H1 (cell line): ENCODE measurements around the gene HOXC5. TPM values are rescaled to one million over a fixed set of nuclear protein-coding genes. Genes with fewer than 3 reads are reported as not detected.

Experiments used
- CTCF ChIA-PET: fragments of 300-600 bp; sonication (Branson Sonifier 250); formaldehyde crosslinking; loops from one replicate; lab custom pipeline; 2021; ENCODE audit not compliant: partially characterized antibody; lab: Charles Lee
- POLR2A ChIA-PET: fragments of 300-600 bp; sonication (Branson Sonifier 250); formaldehyde crosslinking; loops from one replicate; lab custom pipeline; 2021; ENCODE audit warnings: inconsistent platforms; ENCODE audit not compliant: partially characterized antibody; lab: Charles Lee
- DNase-seq, 2 experiments: peaks; one replicate each; pipeline versions ENCODE4 v3.0.0 to v3.0.0-alpha.2; 2010 to 2022; ENCODE audit warnings: low spot score in 2 of 2, low read depth in 1 of 2, mixed read lengths in 1 of 2
- FAIRE-seq: peaks from 2 replicates; lab custom pipeline; 2011; peaks lifted over from hg19 to GRCh38; lab: Jason Lieb, UNC
- H2AFZ ChIP-seq: 2 replicates; pipeline ENCODE4 v1.8.1; 2012; ENCODE audit warnings: low read length, inconsistent platforms
- H2AK5ac ChIP-seq: 2 replicates; pipeline ENCODE4 v1.6.1; 2013; ENCODE audit warnings: low read depth, low read length
- H2BK120ac ChIP-seq: replicated peaks from 2 replicates; pipeline ENCODE3; 2013; ENCODE audit warnings: low read depth, low read length, inconsistent platforms
- H2BK12ac ChIP-seq: 2 replicates; pipeline ENCODE4 v1.6.1; 2013; ENCODE audit warnings: low read depth, low read length
- H2BK15ac ChIP-seq: 2 replicates; pipeline ENCODE4 v1.6.1; 2013; ENCODE audit warnings: low read length
- H2BK20ac ChIP-seq: 2 replicates; pipeline ENCODE4 v1.6.1; 2013; ENCODE audit warnings: low read length
- H2BK5ac ChIP-seq: 2 replicates; pipeline ENCODE4 v1.6.1; 2013; ENCODE audit warnings: low read depth, low read length
- H3K14ac ChIP-seq: 2 replicates; pipeline ENCODE4 v1.6.1; 2013; ENCODE audit warnings: inconsistent platforms; ENCODE audit not compliant: insufficient read length
- H3K18ac ChIP-seq: 2 replicates; pipeline ENCODE4 v1.6.1; 2013; ENCODE audit warnings: low read length; ENCODE audit errors: extremely low read depth
- H3K23ac ChIP-seq: 2 replicates; pipeline ENCODE4 v1.6.1; 2013; ENCODE audit warnings: inconsistent platforms; ENCODE audit not compliant: insufficient read length
- H3K23me2 ChIP-seq: 2 replicates; pipeline ENCODE4 v1.6.1; 2013; ENCODE audit warnings: low read depth, low read length
- H3K27ac ChIP-seq: 2 replicates; pipeline ENCODE4 v1.6.1; 2011; ENCODE audit warnings: low read depth, low read length, inconsistent platforms
- H3K27me3 ChIP-seq, 4 experiments: replicated peaks in 1 of 4; 1 replicate in 1 of 4; 2 replicates in 3 of 4; pipeline versions ENCODE4 v1.6.1 to v1.8.1; 2011 to 2013; ENCODE audit warnings: low read length in 3 of 4, mild to moderate bottlenecking in 3 of 4, inconsistent platforms in 2 of 4, mixed read lengths in 2 of 4, moderate library complexity in 1 of 4; ENCODE audit not compliant: control insufficient read depth in 3 of 4, insufficient read depth in 3 of 4; ENCODE audit errors: extremely low read depth in 1 of 4
- H3K36me3 ChIP-seq, 4 experiments: 2 replicates each; pipeline versions ENCODE4 v1.6.1 to v1.8.1; 2011 to 2013; ENCODE audit warnings: mild to moderate bottlenecking in 4 of 4, low read length in 3 of 4, moderate library complexity in 2 of 4, control low read depth in 1 of 4, inconsistent platforms in 1 of 4; ENCODE audit not compliant: insufficient read depth in 4 of 4, control insufficient read depth in 2 of 4
- H3K4ac ChIP-seq: replicated peaks from 2 replicates; pipeline ENCODE3; 2013; ENCODE audit warnings: low read length, low read depth, mixed read lengths, inconsistent platforms; ENCODE audit not compliant: insufficient read length
- H3K4me1 ChIP-seq, 4 experiments: replicated peaks in 1 of 4; 1 replicate in 1 of 4; 2 replicates in 3 of 4; pipeline versions ENCODE4 v1.6.1 to v1.8.1; 2011 to 2013; ENCODE audit warnings: low read length in 3 of 4, inconsistent platforms in 2 of 4, mixed read lengths in 1 of 4; ENCODE audit not compliant: insufficient read depth in 4 of 4, control insufficient read depth in 3 of 4
- H3K4me2 ChIP-seq, 2 experiments: 2 replicates each; pipeline versions ENCODE4 v1.6.1 to v1.8.1; 2011 to 2013; ENCODE audit warnings: low read depth in 2 of 2, low read length in 2 of 2, control low read depth in 1 of 2, inconsistent platforms in 1 of 2, mild to moderate bottlenecking in 1 of 2; ENCODE audit not compliant: insufficient read depth in 1 of 2
- H3K4me3 ChIP-seq, 4 experiments: fragments of 200-600, 300-600 bp in 1 of 4; sonication (generic), shearing (Covaris generic), sonication (Bioruptor Twin) in 1 of 4; 2 replicates each; pipeline versions ENCODE4 v1.5.1 to v1.8.1; 2011 to 2016; ENCODE audit warnings: low read length in 4 of 4, low read depth in 3 of 4, control low read depth in 2 of 4, inconsistent platforms in 2 of 4, mild to moderate bottlenecking in 2 of 4, mixed read lengths in 1 of 4, moderate library complexity in 1 of 4; ENCODE audit not compliant: insufficient read depth in 2 of 4; ENCODE audit errors: extremely low read depth in 1 of 4
- H3K56ac ChIP-seq: replicated peaks from 2 replicates; pipeline ENCODE3; 2013; ENCODE audit warnings: low read depth, mild to moderate bottlenecking, mixed read lengths, low read length, inconsistent platforms; ENCODE audit not compliant: insufficient read length
- H3K79me1 ChIP-seq: 2 replicates; pipeline ENCODE4 v1.6.1; 2013; ENCODE audit warnings: low read depth, low read length, control low read depth
- H3K79me2 ChIP-seq, 2 experiments: 2 replicates each; pipeline versions ENCODE4 v1.6.1 to v1.8.1; 2012 to 2013; ENCODE audit warnings: low read length in 2 of 2, mild to moderate bottlenecking in 2 of 2, inconsistent platforms in 1 of 2; ENCODE audit not compliant: insufficient read depth in 2 of 2, control insufficient read depth in 1 of 2
- H3K9ac ChIP-seq, 4 experiments: replicated peaks in 1 of 4; 1 replicate in 1 of 4; 2 replicates in 3 of 4; pipeline versions ENCODE4 v1.6.1 to v1.8.1; 2011 to 2013; ENCODE audit warnings: low read depth in 3 of 4, low read length in 3 of 4, control low read depth in 2 of 4, mild to moderate bottlenecking in 2 of 4, moderate library complexity in 2 of 4, inconsistent platforms in 1 of 4; ENCODE audit errors: extremely low read depth in 1 of 4
- H3K9me3 ChIP-seq, 2 experiments: 2 replicates each; pipeline versions ENCODE4 v1.6.1 to v1.8.1; 2012 to 2013; ENCODE audit warnings: mild to moderate bottlenecking in 2 of 2, moderate library complexity in 2 of 2, control low read depth in 1 of 2, inconsistent platforms in 1 of 2, low read depth in 1 of 2, low read length in 1 of 2, mixed read lengths in 1 of 2; ENCODE audit not compliant: insufficient read depth in 2 of 2
- H4K20me1 ChIP-seq, 2 experiments: replicated peaks in 1 of 2; 2 replicates each; pipeline versions ENCODE3 to v1.8.1; 2011 to 2013; ENCODE audit warnings: inconsistent platforms in 2 of 2, low read length in 2 of 2, mild to moderate bottlenecking in 1 of 2; ENCODE audit not compliant: insufficient read depth in 2 of 2, control insufficient read depth in 1 of 2
- H4K5ac ChIP-seq: 2 replicates; pipeline ENCODE4 v1.6.1; 2013; ENCODE audit warnings: low read length, low read depth, mixed read lengths, inconsistent platforms; ENCODE audit not compliant: insufficient read length
- H4K8ac ChIP-seq: 2 replicates; pipeline ENCODE4 v1.8.0; 2013; ENCODE audit warnings: mild to moderate bottlenecking, moderate library complexity, low read length, inconsistent platforms; ENCODE audit not compliant: insufficient read depth; ENCODE audit errors: extremely low read depth
- H4K91ac ChIP-seq: replicated peaks from 2 replicates; pipeline ENCODE3; 2013; ENCODE audit warnings: low read length, mixed read lengths, inconsistent platforms; ENCODE audit not compliant: insufficient read length
- SP1 ChIP-seq: IDR thresholded peaks from 2 replicates; pipeline ENCODE4 v1.6.1; 2011; ENCODE audit warnings: low read depth, low read length
- TAF1 ChIP-seq: IDR thresholded peaks from 2 replicates; pipeline ENCODE4 v1.6.1; 2011; ENCODE audit warnings: mild to moderate bottlenecking, low read depth, low read length
- YY1 ChIP-seq: IDR thresholded peaks from 2 replicates; pipeline ENCODE4 v1.6.1; 2011; ENCODE audit warnings: low read depth, mild to moderate bottlenecking, low read length
- WGBS, 2 experiments: shearing (Covaris generic) in 1 of 2; methylation state at CpG; one replicate each; pipeline versions ENCODE4 v1.1.6 to v1.1.7; 2013 to 2015; ENCODE audit warnings: low lambda C conversion rate in 2 of 2, mixed read lengths in 2 of 2, inconsistent platforms in 1 of 2, low coverage in 1 of 2, missing lambda C conversion rate in 1 of 2; ENCODE audit not compliant: insufficient replicate concordance in 2 of 2, insufficient coverage in 1 of 2, insufficient read length in 1 of 2; ENCODE audit errors: extremely low coverage in 1 of 2, missing lambda C conversion rate in 1 of 2; 5-methylcytosine and 5-hydroxymethylcytosine counted together
- microRNA counts: library from miRNA; unstranded; fragments of <30 nt; microRNA quantifications from one replicate; lab custom pipeline; 2015
- microRNA-seq, 2 experiments: library from miRNA; unstranded; fragments of <30 nt; microRNA quantifications; one replicate each; pipeline versions ENCODE4 to v1.2.0, GENCODE V29; 2016 to 2020; ENCODE audit warnings: borderline microRNAs expressed in 2 of 2, borderline number of aligned reads in 2 of 2, borderline replicate concordance in 1 of 2
- polyA plus RNA-seq, 7 experiments: library from polyadenylated mRNA; depleted of rRNA in 3 of 7; stranded (reverse) in 5 of 7; unstranded in 2 of 7; fragments of >200 nt in 5 of 7; fragments of 200-250 nt in 2 of 7; gene quantifications; 1 replicate in 5 of 7; 2 replicates in 1 of 7; 4 replicates in 1 of 7; pipeline versions ENCODE4 v1.2.1 to v1.2.3, GENCODE V29; 2011 to 2013; ENCODE audit warnings: missing spikeins in 2 of 7, mixed read lengths in 2 of 7
- small RNA-seq: library from polyadenylated mRNA; stranded (forward); fragments of <200 nt; extraction: miRNeasy Mini kit (QIAGEN cat#:217004); gene quantifications from one replicate; pipeline ENCODE3, GENCODE V24; 2013; ENCODE audit not compliant: insufficient read depth
- total RNA-seq: library from RNA; stranded (reverse); fragmentation: NEBNext Ultra II Directional; extraction: Animal tissue kit (Norgen Biotek cat#: 25700); gene quantifications from 2 replicates; pipeline ENCODE4 v1.2.1, GENCODE V29; 2021

Gene HOXC5
- total and polyA plus RNA-seq, 2 of the 8 experiments (the other 6 are each of a cell fraction or from before 2014, with no cell fraction given) = not detected

GRCh38 chr12:54082397-54082892 is 49.6 kb downstream of the HOXC5 start:
- TF ChIP-seq YY1 (no peak), TAF1 (no peak), SP1 (no peak)
- H3K9me3 ChIP-seq = no peaks in the 10 kb centered on the region
- H3K27me3 ChIP-seq = peaks cover 71 to 95% (median 88%) of the 10 kb centered on the region in 4 experiments
- no peak for FAIRE-seq
- peak overlapping the region in 1 of 2 experiments; percentile 54; a peak in 2 of 4 replicates for H3K4me2 ChIP-seq
- 3% methylated on average over 15 of the region's 36 CpGs; no CpG with 5 or more reads in 1 of the 2 experiments for WGBS, 2 experiments
- H3K4ac ChIP-seq = no peak overlapping the region
- no peak overlapping the region for H4K91ac ChIP-seq
- ChIA-PET CTCF (interaction anchor here (1.2 kb wide), 1 partner anchor 50 kb away, joined by 4 read pairs; no protein-coding TSS in a partner anchor), POLR2A (no interaction called here)
- peaks cover 0 to 3% (median 1%) of the 10 kb centered on the region in 4 experiments; a peak in 2 of 7 replicates for H3K4me1 ChIP-seq
- no peak overlapping the region for H2AFZ ChIP-seq
- H3K4me3 ChIP-seq = peak overlapping the region in 1 of 4 experiments; percentile 26; a peak in 1 of 8 replicates
- H3K9ac ChIP-seq = no peak overlapping the region
- no peak overlapping the region for H2BK5ac ChIP-seq
- H2BK120ac ChIP-seq = no peak overlapping the region
- no peaks in the 10 kb centered on the region for H4K20me1 ChIP-seq
- H3K36me3 ChIP-seq = no peaks in the 10 kb centered on the region
- no peak overlapping the region for H3K23ac ChIP-seq
- no peak overlapping the region for H4K5ac ChIP-seq
- no peak overlapping the region for H3K14ac ChIP-seq
- DNase-seq = no peak
- H3K18ac ChIP-seq = no peak overlapping the region
- no peaks in the 10 kb centered on the region for H3K79me1 ChIP-seq
- no peak overlapping the region for H2BK20ac ChIP-seq
- no peaks in the 10 kb centered on the region for H3K23me2 ChIP-seq
- H2BK15ac ChIP-seq = no peak overlapping the region
- H4K8ac ChIP-seq = no peak overlapping the region
- no peak overlapping the region for H2AK5ac ChIP-seq
- no peaks in the 10 kb centered on the region for H3K79me2 ChIP-seq
- no peak overlapping the region for H2BK12ac ChIP-seq
- H3K56ac ChIP-seq = no peak overlapping the region
- H3K27ac ChIP-seq = no peak overlapping the region

MicroRNA genes within 50 kb of the gene (microRNA counts, 767-probe panel; counts per million panel counts)
- microRNA hsa-miR-196a-5p (lab: Ali Mortazavi, UCI) (879 counts per million, percentile 95 among the panel's probes with 10 or more counts), microRNA hsa-miR-615-3p (lab: Ali Mortazavi, UCI) (879 counts per million, percentile 95 among the panel's probes with 10 or more counts), microRNA hsa-miR-615-5p (lab: Ali Mortazavi, UCI) (879 counts per million, percentile 95 among the panel's probes with 10 or more counts)

Small RNA genes within 50 kb of the gene (microRNA-seq; reads per million reads assigned to microRNA genes)
- gene MIR196A2 (0 to 0.46 reads per million in 2 experiments), gene MIR615 (0 to 0.23 reads per million in 2 experiments)

Small RNA genes within 50 kb of the gene (small RNA-seq; reads per million reads assigned to genes)
- gene HOXC5 (not detected), gene MIR196A2 (not detected), gene MIR615 (not detected)

Other genes with a start within 250 kb of the HOXC5 start
- 0.13 TPM in 1 of 2 replicates, not detected in the other for gene HOXC13, start 94.2 kb upstream of the HOXC5 start, total RNA-seq
- 0.02 TPM in 1 of 2 replicates, not detected in the other for gene HOXC13, start 94.2 kb upstream of the HOXC5 start, polyA plus RNA-seq (2011; rRNA removed)
- not detected in 2 replicates for gene HOXC12, start 78.1 kb upstream of the HOXC5 start, total RNA-seq
- not detected in 2 replicates for gene HOXC12, start 78.1 kb upstream of the HOXC5 start, polyA plus RNA-seq (2011; rRNA removed)
- not detected in 2 replicates for gene HOXC11, start 59.9 kb upstream of the HOXC5 start, total RNA-seq
- not detected in 2 replicates for gene HOXC11, start 59.9 kb upstream of the HOXC5 start, polyA plus RNA-seq (2011; rRNA removed)
- gene HOTAIR, start 58.1 kb upstream of the HOXC5 start, total RNA-seq = not detected in 2 replicates
- not detected in 2 replicates for gene HOTAIR, start 58.1 kb upstream of the HOXC5 start, polyA plus RNA-seq (2011; rRNA removed)
- gene HOXC10, start 47.9 kb upstream of the HOXC5 start, total RNA-seq = not detected in 2 replicates
- gene HOXC10, start 47.9 kb upstream of the HOXC5 start, polyA plus RNA-seq (2011; rRNA removed) = not detected in 2 replicates
- gene HOXC9, start 32.9 kb upstream of the HOXC5 start, total RNA-seq = not detected in 2 replicates
- not detected in 2 replicates for gene HOXC9, start 32.9 kb upstream of the HOXC5 start, polyA plus RNA-seq (2011; rRNA removed)
- gene HOXC8, start 24.1 kb upstream of the HOXC5 start, total RNA-seq = not detected in 2 replicates
- not detected in 2 replicates for gene HOXC8, start 24.1 kb upstream of the HOXC5 start, polyA plus RNA-seq (2011; rRNA removed)
- not detected in 2 replicates for gene HOXC6, start 4.6 kb upstream of the HOXC5 start, total RNA-seq
- not detected in 2 replicates for gene HOXC6, start 4.6 kb upstream of the HOXC5 start, polyA plus RNA-seq (2011; rRNA removed)
- not detected in 2 replicates for gene HOXC4, start 20.8 kb downstream of the HOXC5 start, total RNA-seq
- gene HOXC4, start 20.8 kb downstream of the HOXC5 start, polyA plus RNA-seq (2011; rRNA removed) = not detected in 2 replicates
- gene SMUG1, start 155.9 kb downstream of the HOXC5 start, total RNA-seq = 15.8 and 18.6 TPM in 2 replicates
- 35.0 and 35.7 TPM in 2 replicates for gene SMUG1, start 155.9 kb downstream of the HOXC5 start, polyA plus RNA-seq (2011; rRNA removed)
- gene CBX5, start 247.1 kb downstream of the HOXC5 start, total RNA-seq = 217 and 231 TPM in 2 replicates
- 35.4 and 62.4 TPM in 2 replicates for gene CBX5, start 247.1 kb downstream of the HOXC5 start, polyA plus RNA-seq (2011; rRNA removed)
- 2,738 and 2,756 TPM in 2 replicates for gene HNRNPA1, start 247.7 kb downstream of the HOXC5 start, total RNA-seq
- gene HNRNPA1, start 247.7 kb downstream of the HOXC5 start, polyA plus RNA-seq (2011; rRNA removed) = 645 and 835 TPM in 2 replicates